BJ (cell line): ENCODE data around the gene FHOD3. TPM values are rescaled to one million over a fixed set of nuclear protein-coding genes. Genes with fewer than 3 reads are reported as not detected.
"Not testable (repeated sequence)": the region's sequence is repeated elsewhere in the genome, so short reads cannot be mapped to it uniquely, and the experiment has no call there.

Source experiments
- CTCF ChIA-PET: fragments of 350-600 bp; formaldehyde crosslinking; extraction: SDS; loops from one replicate; lab custom pipeline; 2021; ENCODE audit warnings: antibody characterized with exemption, inconsistent platforms; lab: Yijun Ruan, JAX
- POLR2A ChIA-PET: fragments of 300-600 bp; sonication (Branson Sonifier 250); formaldehyde crosslinking; extraction: SDS; loops from one replicate; lab custom pipeline; 2021; ENCODE audit warnings: antibody characterized with exemption; lab: Charles Lee
- DNase-seq: peaks from one replicate; pipeline ENCODE4 v3.0.0-alpha.2; 2011; ENCODE audit warnings: low read depth
- H3K27me3 ChIP-seq: 2 replicates; pipeline ENCODE4 v1.6.0; 2011; ENCODE audit warnings: low read length; ENCODE audit not compliant: control insufficient read depth, insufficient read depth
- H3K36me3 ChIP-seq: 2 replicates; pipeline ENCODE4 v1.5.1; 2011; ENCODE audit warnings: low read length; ENCODE audit not compliant: control insufficient read depth, insufficient read depth
- H3K4me3 ChIP-seq: 2 replicates; pipeline ENCODE4 v1.5.1; 2011; ENCODE audit warnings: low read depth, mild to moderate bottlenecking, control low read depth, low read length
- polyA plus RNA-seq: library from polyadenylated mRNA; depleted of rRNA; stranded (reverse); fragments of >200 nt; gene quantifications from 2 replicates; pipeline ENCODE4 v1.2.3, GENCODE V29; 2011
- TF ChIP-seq, protein P1 (sequence below): IDR thresholded peaks from 2 replicates; pipeline ENCODE4 v1.5.1; 2011; ENCODE audit warnings: low read depth, mild to moderate bottlenecking, control low read depth, inconsistent platforms, low read length, moderate library complexity; ENCODE audit not compliant: insufficient read depth

Gene FHOD3
- polyA plus RNA-seq, 1 experiment, result 24.6 TPM

DNA sequence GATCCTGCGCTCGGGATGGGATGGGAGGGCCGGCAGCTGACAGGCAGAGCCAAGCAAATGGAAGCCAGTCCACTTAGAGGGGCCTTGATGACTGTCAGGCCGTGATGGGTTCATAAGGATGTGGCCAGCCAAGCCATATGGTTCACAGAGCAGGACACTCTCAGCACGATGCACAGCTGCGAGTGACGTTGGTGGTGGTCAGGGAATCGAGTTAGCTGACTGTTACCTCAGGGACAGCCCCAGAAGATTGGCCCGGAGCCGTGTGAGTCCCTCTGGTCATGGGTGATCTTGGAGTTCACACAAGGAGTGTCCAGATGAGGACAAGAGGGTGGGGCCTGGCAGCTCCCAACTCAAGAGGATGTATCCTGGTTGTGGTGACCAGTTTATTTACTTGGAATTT is 461.1 kb downstream of the FHOD3 start:
- ChIA-PET POLR2A (no interaction called here), CTCF (interaction anchor here (2.1 kb wide), 1 partner anchor 71 kb away, joined by 21 read pairs; no protein-coding TSS in a partner anchor)
- Histone ChIP-seq H3K36me3 (peaks cover 6% of the 10 kb centered on the region), H3K27me3 (no peaks in the 10 kb centered on the region), H3K4me3 (no peak overlapping the region)
- TF ChIP-seq, protein P1, sequence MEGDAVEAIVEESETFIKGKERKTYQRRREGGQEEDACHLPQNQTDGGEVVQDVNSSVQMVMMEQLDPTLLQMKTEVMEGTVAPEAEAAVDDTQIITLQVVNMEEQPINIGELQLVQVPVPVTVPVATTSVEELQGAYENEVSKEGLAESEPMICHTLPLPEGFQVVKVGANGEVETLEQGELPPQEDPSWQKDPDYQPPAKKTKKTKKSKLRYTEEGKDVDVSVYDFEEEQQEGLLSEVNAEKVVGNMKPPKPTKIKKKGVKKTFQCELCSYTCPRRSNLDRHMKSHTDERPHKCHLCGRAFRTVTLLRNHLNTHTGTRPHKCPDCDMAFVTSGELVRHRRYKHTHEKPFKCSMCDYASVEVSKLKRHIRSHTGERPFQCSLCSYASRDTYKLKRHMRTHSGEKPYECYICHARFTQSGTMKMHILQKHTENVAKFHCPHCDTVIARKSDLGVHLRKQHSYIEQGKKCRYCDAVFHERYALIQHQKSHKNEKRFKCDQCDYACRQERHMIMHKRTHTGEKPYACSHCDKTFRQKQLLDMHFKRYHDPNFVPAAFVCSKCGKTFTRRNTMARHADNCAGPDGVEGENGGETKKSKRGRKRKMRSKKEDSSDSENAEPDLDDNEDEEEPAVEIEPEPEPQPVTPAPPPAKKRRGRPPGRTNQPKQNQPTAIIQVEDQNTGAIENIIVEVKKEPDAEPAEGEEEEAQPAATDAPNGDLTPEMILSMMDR, result no peak
- no peak for DNase-seq

DNA sequence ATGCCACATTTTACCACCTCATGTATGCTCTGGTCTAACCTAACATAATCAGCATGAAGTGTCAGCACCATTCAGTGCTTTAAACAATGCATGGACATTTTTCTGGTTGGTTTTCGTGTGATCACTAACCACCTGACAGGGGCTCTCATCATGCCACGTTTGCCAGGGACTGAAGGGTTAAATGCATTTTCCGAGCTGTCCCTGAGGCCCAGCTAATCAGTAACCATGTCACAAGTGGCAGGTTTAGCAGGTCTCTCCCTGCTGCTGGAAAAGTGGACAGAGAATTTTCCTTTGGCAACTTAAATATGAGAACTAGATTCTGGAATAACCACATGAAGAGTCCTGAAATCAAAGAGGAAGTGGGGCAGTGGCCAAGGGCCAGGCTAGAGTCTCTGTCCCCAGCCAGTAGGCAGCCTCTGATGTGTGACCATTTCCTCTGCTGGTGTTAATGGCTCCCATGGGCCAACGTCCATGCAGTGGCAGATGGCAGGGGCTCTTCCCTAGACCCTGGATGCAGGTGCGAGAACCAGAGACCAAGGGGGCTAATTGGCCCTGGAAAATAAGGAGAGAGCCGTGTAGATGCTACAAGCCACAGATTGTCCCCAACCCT is 461.8 kb downstream of the FHOD3 start:
- no peak for DNase-seq
- POLR2A ChIA-PET, result no interaction called here
- Histone ChIP-seq H3K27me3 (no peaks in the 10 kb centered on the region), H3K36me3 (peaks cover 6% of the 10 kb centered on the region), H3K4me3 (no peak overlapping the region)
- TF ChIP-seq, protein P1, result no peak
- CTCF ChIA-PET, result no interaction called here

DNA sequence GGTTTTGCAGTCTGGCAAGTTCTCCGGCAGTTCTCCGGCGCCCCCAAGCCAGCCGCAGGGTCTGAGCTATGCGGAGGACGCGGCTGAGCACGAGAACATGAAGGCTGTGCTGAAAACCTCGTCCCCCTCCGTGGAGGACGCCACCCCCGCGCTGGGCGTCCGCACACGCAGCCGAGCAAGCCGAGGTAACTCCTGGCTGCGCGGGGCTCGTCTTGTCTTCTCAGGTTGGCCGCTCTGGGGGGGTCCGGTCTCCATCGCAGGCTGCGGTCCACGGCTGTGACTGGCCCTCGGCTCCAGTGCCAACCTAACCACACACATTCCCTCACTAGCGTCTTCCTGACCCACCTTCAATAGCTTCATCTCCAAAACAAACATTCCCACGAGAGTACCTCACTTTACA is 463.1 kb downstream of the FHOD3 start:
- TF ChIP-seq, protein P1, result no peak
- Histone ChIP-seq H3K27me3 (no peaks in the 10 kb centered on the region), H3K36me3 (peaks cover 6% of the 10 kb centered on the region), H3K4me3 (no peak overlapping the region)
- no peak for DNase-seq
- CTCF ChIA-PET, result interaction anchor here (0.7 kb wide), 1 partner anchor 8 kb away, joined by 3 read pairs; no protein-coding TSS in a partner anchor
- POLR2A ChIA-PET, result no interaction called here

DNA sequence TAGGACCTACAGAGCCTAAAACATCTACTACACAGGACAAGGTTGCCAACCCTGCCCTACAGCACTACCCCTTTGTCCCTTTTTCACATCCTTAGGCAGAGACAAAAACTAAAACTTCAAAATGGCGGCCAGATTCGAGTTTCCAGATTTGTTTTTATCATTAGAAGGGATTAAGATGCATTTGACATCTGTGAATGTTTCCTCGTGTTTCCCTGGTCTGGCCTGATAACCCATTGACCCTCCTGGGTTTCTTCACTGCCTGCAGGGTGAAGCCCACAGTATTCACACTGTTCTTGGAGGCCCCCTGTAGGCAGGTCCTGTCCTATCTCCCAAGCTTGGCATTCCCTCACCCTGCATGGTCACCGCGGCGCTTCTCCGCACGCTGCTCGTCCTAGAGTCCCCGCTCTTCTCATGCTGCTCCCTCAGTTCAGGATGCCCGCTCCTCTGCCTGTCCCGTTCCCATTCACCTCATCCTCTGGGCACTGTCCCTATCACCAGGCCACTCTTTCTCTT is 463.7 kb downstream of the FHOD3 start:
- Histone ChIP-seq H3K36me3 (peaks cover 6% of the 10 kb centered on the region), H3K4me3 (no peak overlapping the region), H3K27me3 (no peaks in the 10 kb centered on the region)
- TF ChIP-seq, protein P1, result no peak
- CTCF ChIA-PET, result interaction anchor here (0.7 kb wide), 1 partner anchor 633 kb away, joined by 3 read pairs; no protein-coding TSS in a partner anchor
- no peak for DNase-seq
- POLR2A ChIA-PET, result no interaction called here

DNA sequence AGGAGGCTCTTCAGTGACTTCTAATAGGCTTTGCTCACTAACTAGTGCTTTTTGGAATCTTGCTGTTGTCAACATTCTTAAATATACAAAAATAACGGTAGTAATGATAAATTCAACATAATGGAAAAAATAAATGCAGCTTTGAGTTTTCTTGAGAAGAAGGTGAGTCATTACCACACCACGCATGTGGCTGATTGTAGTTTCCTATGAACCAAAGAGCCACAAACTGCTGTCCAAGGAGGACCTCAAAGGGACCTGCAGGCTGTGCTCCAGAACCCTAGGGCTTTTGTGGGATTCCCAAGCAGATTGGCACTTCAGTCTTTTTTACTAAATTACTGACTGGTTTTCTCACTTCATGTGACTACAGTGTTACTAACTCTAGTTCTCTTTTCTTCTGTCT is 464.6 kb downstream of the FHOD3 start:
- CTCF ChIA-PET, result no interaction called here
- POLR2A ChIA-PET, result no interaction called here

DNA sequence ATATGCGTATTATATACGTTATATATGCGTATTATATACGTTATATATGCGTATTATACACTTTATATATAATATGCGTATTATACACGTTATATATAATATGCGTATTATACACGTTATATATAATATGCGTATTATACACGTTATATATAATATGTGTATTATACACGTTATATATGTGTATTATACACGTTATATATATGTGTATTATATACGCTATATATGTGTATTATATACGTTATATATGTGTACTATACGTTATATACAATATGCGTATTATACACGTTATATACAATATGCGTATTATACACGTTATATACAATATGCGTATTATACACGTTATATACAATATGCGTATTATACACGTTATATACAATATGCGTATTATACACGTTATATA is 465.5 kb downstream of the FHOD3 start:
- POLR2A ChIA-PET, H3K27me3 ChIP-seq, H3K4me3 ChIP-seq, H3K36me3 ChIP-seq, DNase-seq, CTCF ChIA-PET: not testable (repeated sequence)

More for the DNA sequence above, 464.6 kb downstream of the FHOD3 start:
- peaks cover 6% of the 10 kb centered on the region for H3K36me3 ChIP-seq
- DNase-seq, result no peak
- H3K4me3 ChIP-seq, result no peak overlapping the region
- no peaks in the 10 kb centered on the region for H3K27me3 ChIP-seq
- TF ChIP-seq, protein P1, result no peak
